Germinal center (tissue), 1 donor: Measurements from ENCODE around the gene ARHGEF10L.

Source experiments
- DNase-seq: peaks from one replicate; pipeline ENCODE4 v3.0.0; 2012; ENCODE audit warnings: mixed read lengths, low spot score

Gene ARHGEF10L

DNA sequence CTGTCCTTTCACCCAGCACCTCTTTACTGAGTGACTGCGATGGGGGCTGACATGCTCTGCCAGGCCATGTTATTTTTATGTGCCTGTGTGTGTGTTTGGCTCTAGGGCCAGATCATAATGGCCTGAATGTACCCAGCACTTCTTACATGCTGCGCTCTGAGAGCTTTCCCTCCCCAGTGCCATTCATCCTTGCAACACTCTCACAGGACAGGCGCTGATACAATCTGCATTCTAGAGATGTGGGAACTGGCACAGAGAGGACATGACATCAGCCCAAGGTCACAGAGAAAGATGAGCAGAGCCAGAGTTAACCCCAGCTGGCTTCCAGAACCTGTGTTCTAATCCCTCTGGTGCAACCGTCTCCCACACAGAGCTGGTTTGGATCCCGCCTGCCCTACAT, 54.5 kb downstream of the ARHGEF10L start:
- no peak for DNase-seq

DNA sequence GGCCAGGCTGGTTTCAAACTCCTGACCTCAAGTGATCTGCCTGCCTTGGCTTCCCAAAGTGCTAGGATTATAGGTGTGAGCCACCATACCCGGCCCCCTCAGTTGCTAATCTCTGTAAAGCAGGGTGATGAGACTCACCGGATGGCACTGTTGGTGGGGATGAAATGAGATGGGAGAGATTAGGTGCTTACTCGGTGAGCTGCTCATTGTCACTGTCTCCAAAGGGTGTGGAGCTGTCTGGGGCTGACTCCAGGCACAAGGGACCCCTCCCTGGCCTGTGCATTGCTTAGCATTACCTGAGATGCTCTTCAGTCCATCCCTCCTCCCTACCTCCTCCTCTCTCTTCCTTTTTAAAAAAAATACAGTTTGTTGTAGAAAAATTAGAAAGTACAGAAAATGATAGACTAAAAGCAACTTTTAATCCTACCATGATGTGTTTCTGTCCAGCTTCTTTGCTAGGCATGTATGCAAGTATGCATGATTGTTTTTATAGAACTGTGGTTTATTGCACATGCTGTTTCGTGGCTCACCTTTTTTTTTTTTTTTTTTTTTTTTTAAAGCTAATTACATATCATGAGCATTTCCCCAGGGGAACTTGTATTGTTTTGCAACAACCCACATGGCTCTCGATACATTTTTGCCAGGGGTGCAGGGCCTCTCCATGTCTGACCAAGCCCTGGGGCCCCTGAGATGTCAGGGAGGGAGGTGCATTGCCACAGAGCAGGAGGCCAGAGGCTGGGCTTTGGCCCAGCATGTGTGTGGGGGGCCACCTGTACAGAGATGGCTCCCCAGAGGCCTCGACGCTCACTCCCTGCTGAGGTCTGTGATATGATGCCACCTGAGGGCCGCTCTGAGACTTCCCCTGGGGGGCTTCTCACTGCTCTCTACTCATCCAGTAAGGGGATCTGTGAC, 55.4 kb downstream of the ARHGEF10L start:
- no peak for DNase-seq

DNA sequence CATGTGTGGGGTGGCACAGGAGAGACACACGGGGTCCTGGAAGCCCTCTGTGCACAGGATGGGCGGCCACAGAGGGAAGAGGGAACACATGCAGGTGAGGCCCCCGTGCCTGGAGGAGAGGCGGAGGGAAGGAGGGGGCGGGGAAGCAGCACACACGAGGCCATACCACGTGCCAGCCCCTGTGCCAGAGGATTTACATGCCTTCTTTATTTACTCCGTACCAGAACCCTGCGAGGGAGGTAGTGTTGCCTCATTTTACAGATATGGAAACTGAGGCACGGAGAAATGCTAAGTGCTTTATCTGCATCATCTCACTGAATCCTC, 56.1 kb downstream of the ARHGEF10L start:
- DNase-seq = no peak

DNA sequence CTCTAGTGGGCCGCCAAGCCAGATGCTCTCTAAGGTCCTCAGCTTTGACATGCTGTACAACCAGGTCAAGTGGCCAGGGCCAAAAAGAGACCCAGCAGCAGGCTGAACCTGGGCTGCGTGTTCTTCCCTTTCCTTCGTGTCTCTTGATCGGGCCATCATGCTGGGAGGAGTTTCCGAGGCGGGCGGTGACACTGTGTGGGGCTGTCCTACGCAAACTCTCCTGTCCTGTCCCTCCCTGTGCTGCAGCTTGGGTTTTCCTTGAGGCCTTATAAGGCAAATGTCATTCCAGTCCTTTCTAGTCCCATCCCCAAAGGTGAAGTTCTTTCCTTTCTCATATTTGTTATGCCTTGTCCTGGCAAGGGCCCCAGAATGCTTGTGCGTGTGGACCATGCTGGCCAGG, 56.7 kb downstream of the ARHGEF10L start:
- no peak for DNase-seq

DNA sequence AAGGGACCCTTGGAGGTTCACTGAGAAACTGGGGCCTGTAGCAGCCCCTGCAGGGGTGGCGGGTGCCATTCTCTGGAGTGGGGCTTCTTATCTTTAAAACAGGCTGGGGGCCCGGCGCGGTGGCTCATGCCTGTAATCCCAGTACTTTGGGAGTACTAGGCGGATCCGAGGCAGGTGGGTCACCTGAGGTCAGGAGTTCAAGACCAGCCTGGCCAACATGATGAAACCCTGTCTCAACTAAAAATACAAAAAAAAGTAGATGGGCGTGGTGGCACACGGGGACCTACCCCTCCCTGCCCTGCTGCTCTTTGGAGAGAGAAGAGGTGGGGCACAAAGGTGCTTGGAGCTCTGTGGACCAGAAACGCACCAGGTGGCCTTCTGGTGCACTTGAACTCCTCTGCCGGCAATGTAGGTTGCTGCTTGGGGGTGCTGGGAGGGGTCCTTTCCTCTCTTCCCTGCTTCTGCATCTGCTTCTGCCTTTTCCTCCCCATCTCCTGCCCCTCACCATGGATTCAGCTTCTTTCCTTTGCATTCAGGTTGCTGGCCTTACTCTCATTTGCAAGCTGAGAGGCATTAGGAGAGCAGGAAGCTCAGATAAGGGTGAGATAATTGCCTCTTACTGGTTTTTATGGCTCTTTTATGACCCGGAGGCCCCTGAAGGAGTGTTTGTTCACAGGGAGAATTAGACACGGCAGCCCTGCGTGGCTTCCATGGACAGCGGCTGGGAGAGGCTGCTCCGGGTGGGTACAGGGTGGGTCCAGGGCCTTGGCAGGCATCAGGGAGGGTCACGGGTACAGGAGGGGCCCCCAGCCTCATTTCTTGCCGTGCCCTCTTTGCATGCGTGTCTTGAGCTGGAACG, 57.4 kb downstream of the ARHGEF10L start:
- no peak for DNase-seq

DNA sequence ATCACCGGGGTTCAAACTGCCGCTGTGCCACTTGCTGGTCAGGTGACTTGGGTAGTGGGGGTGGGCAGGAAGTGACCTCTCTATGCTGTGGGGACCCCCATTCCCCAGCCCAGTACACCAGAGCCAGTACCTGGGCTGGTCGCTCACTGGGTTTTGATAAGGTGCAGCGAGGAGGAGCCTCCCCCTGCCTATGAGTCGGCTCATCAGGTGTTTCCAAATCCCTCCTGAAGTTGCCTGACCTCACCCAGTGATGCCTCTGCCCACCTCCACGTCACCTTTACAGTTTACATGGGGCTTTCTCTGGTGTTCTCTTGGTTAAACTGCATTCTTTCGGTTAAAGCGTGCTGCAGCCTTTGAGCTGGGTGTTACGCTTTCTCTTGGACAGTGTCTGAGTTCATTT, 58.2 kb downstream of the ARHGEF10L start:
- DNase-seq = no peak

DNA sequence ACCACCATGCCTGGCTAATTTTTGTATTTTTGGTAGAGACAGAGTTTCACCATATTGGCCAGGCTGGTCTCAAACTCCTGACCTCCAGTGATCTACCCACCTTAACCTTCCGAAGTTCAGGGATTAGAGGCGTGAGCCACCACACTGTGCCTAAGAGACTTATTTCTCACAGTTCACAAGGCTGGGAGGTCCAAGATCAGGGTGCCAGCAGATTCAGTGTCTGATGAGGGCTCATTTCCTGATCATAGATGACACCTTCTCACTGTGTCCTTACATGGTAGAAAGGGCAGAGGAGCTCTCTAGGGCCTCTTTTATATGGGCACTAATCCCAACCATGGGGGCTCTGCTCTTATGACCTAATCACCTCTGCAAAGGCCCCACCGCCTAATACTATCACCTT, 58.8 kb downstream of the ARHGEF10L start:
- DNase-seq = no peak

DNA sequence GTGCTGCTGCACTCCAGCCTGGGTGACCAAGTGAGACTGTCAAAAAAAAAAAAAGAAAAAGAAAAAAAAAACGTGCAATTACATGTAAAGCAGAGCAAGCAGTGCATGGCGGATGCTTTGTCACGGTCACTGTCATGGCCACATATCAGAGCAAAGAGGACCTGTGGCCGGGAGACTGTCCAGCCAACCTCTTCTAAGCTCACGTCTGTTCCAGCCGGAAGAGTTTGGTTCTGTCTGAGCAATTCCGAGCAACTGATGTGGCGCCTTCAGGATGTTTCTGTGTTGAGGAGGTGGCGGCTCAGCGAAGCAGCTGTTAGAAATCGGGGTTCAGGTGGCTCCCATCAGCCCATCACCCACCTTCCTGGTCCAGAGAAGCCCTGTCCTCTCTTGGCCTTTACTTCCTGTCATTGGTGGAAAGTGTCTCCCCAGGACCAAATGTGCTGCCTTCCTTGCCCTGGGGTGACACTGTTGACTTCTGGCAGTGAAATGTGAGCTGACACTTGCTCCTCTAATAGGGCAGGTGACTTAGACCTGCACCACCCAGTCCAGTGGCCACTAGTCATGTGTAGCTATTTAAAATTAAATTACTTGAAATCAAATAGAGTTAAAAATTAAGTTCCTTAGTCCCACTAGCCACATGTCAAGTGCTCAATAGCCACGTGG, 59.9 kb downstream of the ARHGEF10L start:
- no peak for DNase-seq

DNA sequence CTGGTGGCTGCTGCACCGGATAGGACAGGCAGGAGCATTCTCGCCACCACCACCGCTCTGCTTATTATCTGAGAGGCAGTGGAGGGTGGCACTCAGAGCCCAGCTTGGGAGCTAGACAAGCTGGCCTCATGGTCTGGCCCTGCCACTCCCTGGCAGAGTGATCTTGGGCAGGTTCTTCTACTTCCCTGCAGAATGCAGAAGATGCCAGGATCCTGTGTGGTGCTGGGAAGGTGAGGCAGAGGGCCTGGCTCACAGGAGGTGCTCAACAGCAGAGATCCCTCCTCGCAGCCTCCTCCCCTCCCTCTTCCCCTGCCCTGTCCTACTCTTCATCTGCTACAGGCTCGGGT, 60.4 kb downstream of the ARHGEF10L start:
- DNase-seq = no peak

DNA sequence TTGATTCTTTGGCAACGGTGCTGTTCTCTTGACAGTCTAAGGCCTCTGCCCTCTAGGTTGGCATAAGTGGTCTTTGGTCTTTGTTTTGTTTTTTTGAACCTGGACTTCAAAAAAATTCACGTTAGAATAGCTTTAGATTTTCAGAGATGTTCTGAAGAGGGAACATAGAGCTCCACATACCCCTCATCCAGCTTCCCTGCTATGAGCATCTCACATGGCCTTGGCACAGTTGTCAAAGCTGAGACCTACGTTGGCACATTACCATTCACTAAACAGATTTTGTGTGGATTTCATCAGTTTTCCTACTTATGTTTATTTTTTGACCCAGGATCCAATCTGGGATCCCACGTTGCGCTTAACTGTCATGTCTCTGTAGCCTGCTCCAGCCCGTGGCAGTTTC, 60.8 kb downstream of the ARHGEF10L start:
- no peak for DNase-seq

DNA sequence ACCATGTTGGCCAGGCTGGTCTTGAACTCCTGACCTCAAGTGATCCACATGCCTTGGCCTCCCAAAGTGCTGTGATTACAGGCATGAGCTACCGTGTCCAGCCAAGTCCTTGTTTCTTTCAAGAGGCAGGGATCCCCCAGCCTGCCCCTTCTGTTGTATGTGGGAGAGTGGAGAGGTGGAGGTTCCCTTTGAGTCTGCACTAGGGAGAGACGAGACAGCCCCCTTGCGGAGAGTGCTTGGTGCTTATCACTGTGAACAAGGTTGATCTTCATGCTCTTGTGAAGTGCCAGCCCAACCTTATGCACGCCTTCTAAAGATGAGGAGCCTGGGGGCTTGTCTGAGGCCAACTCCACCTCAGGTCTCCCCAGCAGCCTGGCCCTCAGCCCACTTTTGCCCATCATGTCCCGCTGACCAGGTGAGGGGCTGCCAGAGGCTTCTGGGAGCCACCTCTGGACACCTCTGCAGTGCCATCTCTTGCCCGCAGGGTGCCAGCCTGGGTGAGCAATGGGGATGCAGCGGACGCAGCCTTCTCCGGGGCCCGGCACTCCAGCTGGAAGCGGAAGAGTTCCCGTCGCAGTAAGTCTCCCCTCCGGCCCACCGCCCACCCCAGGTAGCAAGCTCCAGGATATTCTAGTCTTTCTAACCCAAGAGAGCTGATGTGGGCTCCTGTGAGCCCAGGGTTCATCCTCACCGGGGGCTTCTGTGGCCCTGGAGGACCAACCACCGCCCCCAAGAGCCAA, 62.3 kb downstream of the ARHGEF10L start:
- no peak for DNase-seq

DNA sequence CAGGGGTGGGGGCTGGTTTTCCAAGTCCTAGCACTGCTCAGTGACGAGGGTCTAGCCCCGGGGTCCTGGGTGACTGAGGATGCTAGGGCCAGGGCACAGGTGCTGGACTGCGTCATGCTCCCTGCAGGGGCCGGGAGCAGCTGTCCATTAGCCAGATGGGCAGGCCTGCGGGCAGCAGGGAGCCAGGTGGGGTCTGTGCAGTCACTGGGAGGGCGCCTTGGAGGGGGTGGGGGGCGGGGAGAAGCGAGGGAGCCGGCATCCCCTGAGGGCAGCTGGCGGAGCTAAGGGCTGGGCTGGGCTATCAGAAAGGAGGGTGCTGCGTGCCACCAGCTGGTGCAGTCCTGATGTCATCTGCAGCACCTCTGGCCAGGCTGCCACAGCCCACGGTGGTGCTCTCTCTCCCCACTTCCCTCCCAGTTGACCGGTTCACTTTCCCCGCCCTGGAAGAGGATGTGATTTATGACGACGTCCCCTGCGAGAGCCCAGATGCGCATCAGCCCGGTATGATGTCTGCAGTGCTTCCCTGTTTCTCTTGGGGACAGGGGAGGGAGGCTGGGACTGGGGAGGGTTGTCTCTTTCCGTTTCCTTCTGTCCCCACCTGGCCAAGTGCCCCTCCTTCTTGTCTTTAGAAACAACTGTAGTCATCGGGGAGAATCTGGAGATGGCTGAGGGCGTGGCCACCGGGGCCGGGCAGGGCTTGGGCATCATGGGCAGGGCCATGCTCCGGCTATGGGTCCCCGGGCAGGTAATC, 63.8 kb downstream of the ARHGEF10L start:
- DNase-seq = no peak

DNA sequence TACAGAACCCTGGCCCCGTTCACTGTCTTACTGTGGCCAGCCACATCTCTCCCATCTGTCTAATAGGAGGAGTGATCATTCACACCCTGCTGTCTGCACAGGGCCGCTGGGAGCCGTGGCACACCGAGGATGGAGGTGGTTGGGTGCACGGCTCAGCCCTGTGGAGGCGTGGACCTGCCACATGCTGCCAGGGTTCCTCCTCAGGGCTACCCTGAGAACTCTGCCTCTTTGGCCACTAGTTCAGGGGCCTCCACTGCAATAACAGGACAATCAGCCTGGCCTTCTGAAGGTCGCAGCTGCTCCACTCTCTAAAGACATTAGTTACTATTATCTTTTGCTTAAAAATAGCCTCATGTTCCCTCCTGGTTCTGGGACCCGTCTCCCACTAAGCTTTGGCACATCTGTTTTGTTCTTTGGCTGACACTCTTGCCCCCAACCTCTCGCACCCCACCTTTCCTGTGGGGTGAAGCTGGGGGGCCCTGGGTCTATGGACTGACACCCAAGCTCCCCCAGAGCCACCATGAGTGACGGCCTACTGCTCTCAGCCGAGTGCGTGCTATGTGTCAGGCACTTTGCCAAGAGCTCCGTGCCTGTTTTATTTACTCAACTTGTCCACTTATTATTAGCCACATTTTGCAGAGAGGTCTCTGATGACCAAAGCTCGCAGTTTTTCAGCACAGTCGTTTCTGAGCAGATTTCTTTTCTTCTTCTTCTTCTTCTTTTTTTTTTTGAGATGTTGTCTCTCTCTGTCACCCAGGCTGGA, 66.3 kb downstream of the ARHGEF10L start:
- DNase-seq = no peak

DNA sequence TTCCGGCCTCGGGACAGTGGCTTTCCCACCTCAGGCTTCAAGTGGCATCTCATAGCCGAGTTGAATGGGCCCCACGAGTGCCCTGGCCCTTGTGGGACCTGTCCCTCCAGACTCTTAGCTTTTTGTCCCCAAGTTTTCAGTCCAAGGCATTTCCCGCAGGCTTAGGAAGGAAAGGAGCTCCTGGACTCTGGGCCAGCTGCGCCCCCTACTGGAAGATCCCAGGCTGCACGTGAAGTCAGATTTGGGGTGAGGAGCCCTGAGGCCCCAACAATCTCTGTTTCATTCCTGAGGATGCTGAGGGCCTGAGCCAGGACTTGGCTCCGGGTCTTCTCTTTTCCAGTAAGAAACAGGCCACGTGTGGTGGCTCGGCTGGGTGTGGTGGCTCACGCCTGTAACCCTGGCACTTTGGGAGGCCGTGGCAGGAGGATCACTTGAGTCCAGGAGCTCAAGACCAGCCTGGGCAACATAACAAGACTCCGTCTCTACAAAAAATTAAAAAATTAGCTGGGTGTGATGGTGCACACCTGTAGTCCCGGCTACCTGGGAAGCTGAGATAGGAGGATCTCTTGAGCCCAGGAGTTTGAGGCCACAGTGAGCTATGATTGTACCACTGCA, 67.4 kb downstream of the ARHGEF10L start:
- peak; percentile 41 for DNase-seq

DNA sequence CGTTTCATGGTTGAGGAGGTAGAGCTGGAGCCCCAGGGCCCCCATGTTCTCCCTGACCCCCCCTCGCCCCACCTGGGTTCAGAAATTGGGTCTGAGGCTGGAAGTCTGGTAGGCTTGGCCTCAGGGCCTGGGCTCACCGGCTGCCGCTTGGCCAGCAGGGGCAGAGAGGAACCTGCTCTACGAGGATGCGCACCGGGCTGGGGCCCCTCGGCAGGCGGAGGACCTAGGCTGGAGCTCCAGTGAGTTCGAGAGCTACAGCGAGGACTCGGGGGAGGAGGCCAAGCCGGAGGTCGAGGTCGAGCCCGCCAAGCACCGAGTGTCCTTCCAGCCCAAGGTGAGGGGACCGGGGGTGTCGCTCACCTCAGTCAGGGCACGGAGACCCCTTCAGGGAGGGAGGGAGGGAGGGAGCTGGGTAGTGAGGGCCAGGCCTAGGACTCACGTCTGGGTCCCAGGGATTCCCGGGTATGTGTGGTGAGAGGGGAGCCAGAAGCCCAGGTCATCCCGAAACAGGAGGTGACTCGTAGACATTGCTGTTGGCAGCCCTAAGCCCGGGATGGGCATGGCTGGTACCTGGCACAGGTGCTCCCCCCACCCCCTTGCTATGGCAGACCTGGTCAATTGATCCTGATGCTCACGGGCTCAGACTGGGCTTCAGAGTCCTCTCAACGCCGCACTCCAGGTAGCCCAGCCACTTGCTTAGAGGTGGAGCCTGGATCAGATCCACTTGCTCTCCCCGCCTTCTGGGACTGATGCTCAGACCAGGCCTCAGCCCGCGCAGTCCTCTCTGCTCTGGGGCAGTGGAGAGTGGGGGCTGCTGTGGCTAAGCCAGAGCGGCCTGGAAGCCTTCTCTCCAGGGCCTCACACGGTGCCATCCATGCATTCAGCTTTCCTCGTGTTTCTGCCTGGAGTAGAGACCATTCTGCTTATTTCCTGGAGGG, 68.4 kb downstream of the ARHGEF10L start:
- no peak for DNase-seq

DNA sequence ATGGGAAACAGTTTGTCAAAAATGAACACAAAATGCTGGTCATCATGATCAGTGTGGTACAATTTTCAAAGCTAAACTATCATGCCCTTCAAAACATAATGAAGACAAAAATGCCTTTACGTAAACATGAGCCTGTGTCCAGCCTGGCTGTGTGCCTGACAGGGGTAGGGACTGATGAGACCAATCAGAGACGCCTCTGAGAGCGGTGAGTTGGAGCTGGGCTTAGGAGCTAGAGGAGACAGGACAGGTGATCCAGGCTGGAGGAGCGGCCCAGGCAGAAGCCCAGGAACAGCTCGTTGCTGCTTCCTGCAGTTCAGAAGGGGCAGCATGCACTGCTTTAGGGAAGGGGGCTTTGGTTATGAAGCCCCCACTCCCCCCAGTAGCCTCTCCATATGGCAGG, 70.0 kb downstream of the ARHGEF10L start:
- DNase-seq = no peak

DNA sequence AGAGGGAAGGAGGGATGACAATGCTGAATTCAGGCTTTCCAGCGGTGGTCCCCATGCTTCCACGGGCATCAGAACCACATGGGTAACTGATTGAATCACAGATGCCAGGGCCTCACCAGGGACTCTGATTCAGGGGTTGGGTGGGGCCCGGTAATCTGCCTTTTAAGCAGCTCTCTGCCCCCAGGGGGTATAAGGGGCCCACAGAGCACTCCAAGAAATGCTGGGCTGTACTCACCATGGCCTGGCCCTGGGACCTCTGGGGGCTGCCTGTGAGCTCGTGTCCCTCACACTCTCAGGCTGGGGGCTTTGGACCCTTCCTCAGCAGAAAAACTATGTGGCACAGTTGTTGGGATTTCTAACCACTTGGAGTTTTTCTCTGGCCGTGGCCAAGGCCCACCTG, 70.6 kb downstream of the ARHGEF10L start:
- no peak for DNase-seq

DNA sequence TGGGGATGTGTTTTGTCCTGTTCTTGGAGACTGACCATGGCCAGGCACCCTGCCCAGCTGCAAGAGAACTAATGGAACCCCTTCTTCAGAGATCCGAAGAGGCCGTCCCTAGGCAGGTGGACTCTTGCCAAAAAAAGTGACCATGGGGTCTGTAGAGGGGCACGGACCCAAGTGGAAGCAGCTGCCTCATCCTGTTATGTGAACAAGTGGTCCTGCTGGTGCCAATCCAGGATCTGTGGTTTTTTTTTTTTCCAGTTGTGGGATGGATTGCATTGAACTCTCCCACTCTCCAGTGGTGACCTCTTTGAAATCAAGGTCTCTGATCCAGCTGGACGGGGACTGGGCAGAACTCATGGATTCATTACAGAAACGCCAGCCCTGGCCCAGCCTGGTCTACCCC, 71.2 kb downstream of the ARHGEF10L start:
- DNase-seq = no peak

DNA sequence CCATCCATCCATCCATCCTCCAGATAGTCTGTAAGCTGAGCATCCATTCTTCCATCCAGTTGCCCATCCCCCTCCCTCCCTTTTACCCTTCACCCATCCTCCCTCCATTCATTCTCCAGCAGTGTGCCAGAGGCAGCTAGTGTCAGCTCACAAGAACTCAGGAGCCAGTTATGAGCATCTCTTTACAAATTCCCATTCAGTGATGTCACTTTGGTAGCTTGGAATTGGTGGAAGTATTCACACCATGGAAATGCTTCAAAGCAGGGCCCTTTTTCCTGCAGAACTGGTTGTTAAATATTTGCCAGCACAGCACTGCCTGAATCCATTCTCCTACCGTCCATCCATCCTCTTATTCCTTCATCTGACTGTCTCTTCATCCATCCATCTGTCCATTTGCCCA, 72.5 kb downstream of the ARHGEF10L start:
- no peak for DNase-seq
